ENCODE data around the gene RAB7A. TPM values are rescaled to one million over a fixed set of nuclear protein-coding genes. Genes with fewer than 3 reads are reported as not detected.

RAB7A gene
- total and polyA plus RNA-seq, 2 of the 8 experiments (the other 6 are each of a cell fraction or from before 2014, with no cell fraction given): 179 to 195 TPM

- WGBS, 2 experiments (ENCODE audit: extremely low coverage in 1 of 2, insufficient coverage in 1 of 2, insufficient read length in 1 of 2, insufficient replicate concordance in 2 of 2, low coverage in 1 of 2, low lambda C conversion rate in 2 of 2, missing lambda C conversion rate in 1 of 2): 96% methylated on average over 3 of the region's 3 CpGs; no CpG with 5 or more reads in 1 of the 2 experiments
- Histone ChIP-seq H3K4ac (replicated peaks; ENCODE audit: insufficient read length, low read depth, low read length) (no peak overlapping the region), H3K27me3 (replicated peaks in 1 of 4; ENCODE audit: control insufficient read depth in 3 of 4, extremely low read depth in 1 of 4, insufficient read depth in 3 of 4, low read length in 3 of 4) (no peaks in the 10 kb centered on the region), H3K18ac (ENCODE audit: extremely low read depth, low read length) (no peak overlapping the region), H4K5ac (ENCODE audit: insufficient read length, low read depth, low read length) (no peak overlapping the region), H4K91ac (replicated peaks; ENCODE audit: insufficient read length, low read length) (no peak overlapping the region), H3K79me2 (ENCODE audit: control insufficient read depth in 1 of 2, insufficient read depth in 2 of 2, low read length in 2 of 2) (peaks cover 10 to 98% of the 10 kb centered on the region in 2 experiments; a peak in 3 of 4 replicates), H3K9me3 (ENCODE audit: insufficient read depth in 2 of 2, low read depth in 1 of 2, low read length in 1 of 2) (no peaks in the 10 kb centered on the region), H3K56ac (replicated peaks; ENCODE audit: insufficient read length, low read depth, low read length) (no peak overlapping the region), H4K20me1 (replicated peaks in 1 of 2; ENCODE audit: control insufficient read depth in 1 of 2, insufficient read depth in 2 of 2, low read length in 2 of 2) (peaks cover 25 to 36% of the 10 kb centered on the region in 2 experiments), H2BK20ac (ENCODE audit: low read length) (no peak overlapping the region), H3K14ac (ENCODE audit: insufficient read length) (no peak overlapping the region), H3K23ac (ENCODE audit: insufficient read length) (no peak overlapping the region), H2BK120ac (replicated peaks; ENCODE audit: low read depth, low read length) (no peak overlapping the region), H2AFZ (ENCODE audit: low read length) (no peak overlapping the region), H2BK15ac (ENCODE audit: low read length) (no peak overlapping the region), H3K27ac (ENCODE audit: low read depth, low read length) (no peak overlapping the region), H2AK5ac (ENCODE audit: low read depth, low read length) (no peak overlapping the region), H3K79me1 (ENCODE audit: low read depth, low read length) (peaks cover 13% of the 10 kb centered on the region), H4K8ac (ENCODE audit: extremely low read depth, insufficient read depth, low read length) (no peak overlapping the region), H3K4me1 (replicated peaks in 1 of 4; ENCODE audit: control insufficient read depth in 3 of 4, insufficient read depth in 4 of 4, low read length in 3 of 4) (peaks cover 0 to 12% (median 10%) of the 10 kb centered on the region in 4 experiments; a peak in 4 of 7 replicates), H3K9ac (replicated peaks in 1 of 4; ENCODE audit: extremely low read depth in 1 of 4, low read depth in 3 of 4, low read length in 3 of 4) (no peak overlapping the region), H2BK12ac (ENCODE audit: low read depth, low read length) (no peak overlapping the region), H3K4me2 (ENCODE audit: insufficient read depth in 1 of 2, low read depth in 2 of 2, low read length in 2 of 2) (no peak overlapping the region), H3K36me3 (ENCODE audit: control insufficient read depth in 2 of 4, insufficient read depth in 4 of 4, low read length in 3 of 4) (no peaks in the 10 kb centered on the region), H3K4me3 (ENCODE audit: extremely low read depth in 1 of 4, insufficient read depth in 2 of 4, low read depth in 3 of 4, low read length in 4 of 4) (no peak overlapping the region), H2BK5ac (ENCODE audit: low read depth, low read length) (no peak overlapping the region), H3K23me2 (ENCODE audit: low read depth, low read length) (no peaks in the 10 kb centered on the region; the same call in 1 of the 2 replicates)
- DNase-seq (ENCODE audit: low read depth in 1 of 2, low spot score in 2 of 2): no peak
- ChIA-PET CTCF (ENCODE audit: partially characterized antibody) (interaction anchor here (0.6 to 4.7 kb wide), 8 partner anchors 10 to 707 kb away, joined by 3 to 36 read pairs (median 4); no protein-coding TSS in a partner anchor), POLR2A (ENCODE audit: partially characterized antibody) (no interaction called here)
- no peak for FAIRE-seq
- TF ChIP-seq KDM1A (IDR thresholded peaks at IDR 0.05; ENCODE audit: borderline replicate concordance, low read length) (no peak), ATF3 (IDR thresholded peaks at IDR 0.05; ENCODE audit: insufficient read depth, low read depth, low read length) (no peak), CBX8 (IDR thresholded peaks at IDR 0.05; ENCODE audit: borderline replicate concordance, low read depth, low read length) (no peak), CHD1 (IDR thresholded peaks at IDR 0.05; ENCODE audit: low read depth, low read length) (no peak), RFX5 (IDR thresholded peaks at IDR 0.05; ENCODE audit: borderline replicate concordance, low read depth, low read length) (no peak), CREB1 (IDR thresholded peaks at IDR 0.05) (no peak), POU5F1 (IDR thresholded peaks at IDR 0.05; ENCODE audit: low read depth, low read length) (no peak), MAX (IDR thresholded peaks at IDR 0.05) (no peak), SIN3A (conservative IDR thresholded peaks at IDR 0.05 in 1 of 2, IDR thresholded peaks at IDR 0.05 in 1 of 2; ENCODE audit: low read depth in 1 of 2, low read length in 2 of 2) (no peak), SIRT6 (IDR thresholded peaks at IDR 0.05; ENCODE audit: low read length) (no peak), SRF (IDR thresholded peaks at IDR 0.05; ENCODE audit: low read depth, low read length) (no peak), SUZ12 (IDR thresholded peaks at IDR 0.05; ENCODE audit: low read length) (no peak), BCL11A (IDR thresholded peaks at IDR 0.05; ENCODE audit: low read depth in 2 of 2, low read length in 2 of 2) (no peak), SP4 (IDR thresholded peaks at IDR 0.05; ENCODE audit: low read length) (no peak), BRCA1 (IDR thresholded peaks at IDR 0.05; ENCODE audit: low read depth, low read length) (no peak)
Measured at GRCh38 chr3:128784843-128785242, 58.9 kb downstream of the RAB7A start.

Data from H1 (cell line).